B cell (primary cell): Measurements from ENCODE around the gene SCGB2B2. TPM values are rescaled to one million over a fixed set of nuclear protein-coding genes. Genes with fewer than 3 reads are reported as not detected.

Experiments used
- ATAC-seq: fragments of 200-7000 bp; cut with Tn5 transposase; one replicate; pipeline ENCODE4 v1.10.0; 2021; ENCODE audit warnings: low read depth, mild to moderate bottlenecking, moderate number of reproducible peaks, moderate library complexity
- CTCF ChIA-PET: fragments of 350-600 bp; sonication (Branson Sonifier 250); formaldehyde crosslinking; loops from one replicate; lab custom pipeline; 2021; ENCODE audit warnings: antibody characterized with exemption, inconsistent platforms; lab: Charles Lee
- POLR2A ChIA-PET: fragments of 350-600 bp; sonication (Branson Sonifier 250); formaldehyde crosslinking; loops from one replicate; lab custom pipeline; 2021; ENCODE audit warnings: antibody characterized with exemption; lab: Charles Lee
- DNase-seq: peaks from one replicate; pipeline ENCODE4 v3.0.0; 2013
- H2AFZ ChIP-seq: 2 replicates; pipeline ENCODE4 v1.6.1; 2012; ENCODE audit warnings: mild to moderate bottlenecking, low read depth, low read length; ENCODE audit not compliant: insufficient read depth, poor library complexity, severe bottlenecking
- H3K27ac ChIP-seq, 2 donors: 1 replicate in 1 of 2; 2 replicates in 1 of 2; pipeline ENCODE4 v1.5.1; 2012 to 2013; ENCODE audit warnings: low read length in 2 of 2, mild to moderate bottlenecking in 2 of 2, moderate library complexity in 1 of 2
- H3K27me3 ChIP-seq, 4 experiments: fragments of 200-600 bp in 1 of 4; sonication (generic) in 1 of 4; replicated peaks in 1 of 4; 1 replicate in 2 of 4; 2 replicates in 2 of 4; pipeline versions ENCODE4 v1.6.1 to v1.7.0; 2013 to 2016; ENCODE audit warnings: low read length in 3 of 4, mild to moderate bottlenecking in 2 of 4, mixed read lengths in 1 of 4, moderate library complexity in 1 of 4; ENCODE audit not compliant: insufficient read depth in 4 of 4, control insufficient read depth in 3 of 4; ENCODE audit errors: control extremely low read depth in 1 of 4
- H3K36me3 ChIP-seq, 2 experiments: replicated peaks in 1 of 2; 1 replicate in 1 of 2; 2 replicates in 1 of 2; pipeline versions ENCODE4 v1.6.1 to v1.7.1; 2013; ENCODE audit warnings: low read length in 1 of 2; ENCODE audit not compliant: insufficient read depth in 2 of 2, control insufficient read depth in 1 of 2; ENCODE audit errors: control extremely low read depth in 1 of 2, extremely low read depth in 1 of 2
- H3K4me1 ChIP-seq, 2 donors: fragments of 200-600 bp in 1 of 2; sonication (generic) in 1 of 2; 1 replicate in 1 of 2; 2 replicates in 1 of 2; pipeline versions ENCODE4 v1.5.1 to v1.6.1; 2013 to 2017; ENCODE audit warnings: low read length in 2 of 2; ENCODE audit not compliant: control insufficient read depth in 2 of 2, insufficient read depth in 2 of 2
- H3K4me2 ChIP-seq: replicated peaks from 2 replicates; pipeline ENCODE3; 2012; ENCODE audit warnings: mild to moderate bottlenecking, low read depth, low read length; ENCODE audit not compliant: poor library complexity, severe bottlenecking
- H3K4me3 ChIP-seq, 5 experiments: fragments of 200-600 bp in 1 of 5; sonication (generic) in 1 of 5; 1 replicate in 3 of 5; 2 replicates in 2 of 5; pipeline versions ENCODE4 v1.5.1 to v1.7.0; 2011 to 2016; ENCODE audit warnings: low read length in 4 of 5, mild to moderate bottlenecking in 4 of 5, low read depth in 2 of 5, control low read depth in 1 of 5, moderate library complexity in 1 of 5; ENCODE audit not compliant: insufficient read depth in 1 of 5; ENCODE audit errors: control extremely low read depth in 1 of 5, extremely low read depth in 1 of 5
- H3K79me2 ChIP-seq: fragments of 200-600 bp; sonication (generic); one replicate; pipeline ENCODE4 v1.6.0; 2016; ENCODE audit warnings: low read length; ENCODE audit not compliant: control insufficient read depth, insufficient read depth
- H3K9ac ChIP-seq: fragments of 200-600 bp; sonication (generic); 2 replicates; pipeline ENCODE4 v1.6.1; 2017; ENCODE audit warnings: mild to moderate bottlenecking, low read length, moderate library complexity
- H3K9me3 ChIP-seq, 3 donors: one replicate each; pipeline versions ENCODE4 v1.6.1 to v1.7.1; 2013; ENCODE audit warnings: low read length in 2 of 3; ENCODE audit not compliant: control insufficient read depth in 2 of 3, insufficient read depth in 1 of 3; ENCODE audit errors: control extremely low read depth in 1 of 3
- H4K20me1 ChIP-seq: 2 replicates; pipeline ENCODE4 v1.6.0; 2012; ENCODE audit warnings: mild to moderate bottlenecking, low read length; ENCODE audit not compliant: insufficient read depth, control insufficient read depth, poor library complexity, severe bottlenecking
- H3K27ac Mint-ChIP-seq: one replicate; pipeline ENCODE4 v1.8.0; 2021; ENCODE audit warnings: mixed read lengths
- H3K27me3 Mint-ChIP-seq: one replicate; pipeline ENCODE4 v1.8.0; 2021; ENCODE audit warnings: mixed read lengths
- H3K4me1 Mint-ChIP-seq: one replicate; pipeline ENCODE4 v1.8.0; 2021; ENCODE audit warnings: mixed read lengths
- H3K4me3 Mint-ChIP-seq: one replicate; pipeline ENCODE4 v1.8.0; 2021; ENCODE audit warnings: mixed read lengths
- H3K9me3 Mint-ChIP-seq: one replicate; pipeline ENCODE4 v1.8.0; 2022; ENCODE audit warnings: mixed read lengths; ENCODE audit not compliant: insufficient read depth
- EZH2 ChIP-seq: IDR thresholded peaks from 2 replicates; pipeline ENCODE4 v1.6.1; 2012; ENCODE audit warnings: borderline replicate concordance, low read depth, mild to moderate bottlenecking, moderate library complexity, low read length; ENCODE audit not compliant: insufficient read depth, poor library complexity, severe bottlenecking
- WGBS: methylation state at CpG from one replicate; pipeline ENCODE4 v1.1.5; 2013; ENCODE audit warnings: missing lambda C conversion rate; ENCODE audit not compliant: insufficient coverage; 5-methylcytosine and 5-hydroxymethylcytosine counted together
- intact Hi-C: fragments of 100-400 bp; cut with micrococcal nuclease; formaldehyde crosslinking; loops from one replicate; pipeline ENCODE4 v1.10.0; 2022
- polyA plus RNA-seq: library from polyadenylated mRNA; depleted of rRNA; stranded (reverse); fragments of >200 nt; gene quantifications from 2 replicates; pipeline ENCODE4 v1.2.3, GENCODE V29; 2012
- total RNA-seq, 2 donors: library from RNA; stranded (reverse); fragments of 120-200 nt in 1 of 2; gene quantifications; 1 replicate in 1 of 2; 2 replicates in 1 of 2; pipeline versions ENCODE4 v1.2.3 to v1.2.4, GENCODE V29; 2013 to 2022
- TF ChIP-seq, protein P1 (sequence below): fragments of 200-600 bp; IDR thresholded peaks from one replicate; pipeline ENCODE4 v1.8.0; 2022; ENCODE audit warnings: antibody characterized with exemption, mild to moderate bottlenecking

Gene SCGB2B2
- total and polyA plus RNA-seq, 2 donors (not counting 1 experiment from before 2014, with no cell fraction given): 0.21 to 0.91 TPM

DNA sequence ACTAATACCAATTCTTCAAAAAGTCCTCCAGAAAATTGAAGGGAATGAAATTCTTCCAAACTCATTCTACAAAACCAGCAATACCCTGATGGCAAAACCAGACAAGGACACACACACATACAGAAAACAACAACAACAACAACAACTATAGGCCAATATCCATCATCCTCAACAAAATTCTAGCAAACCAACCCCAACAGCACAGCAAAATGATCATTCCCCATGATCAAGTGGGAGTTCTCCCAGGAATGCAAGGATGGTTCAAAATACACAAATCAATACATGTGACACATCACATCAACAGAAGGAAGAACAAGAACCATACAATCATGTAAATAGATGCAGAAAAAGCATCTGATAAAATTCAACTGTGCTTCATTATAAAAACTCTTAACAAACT lies 38.4 kb upstream of the SCGB2B2 start:
- ATAC-seq (no peak), DNase-seq (no peak)
- peaks cover 9% of the 10 kb centered on the region for H3K9me3 Mint-ChIP-seq
- ChIA-PET CTCF (interaction anchor here (1.5 to 9.1 kb wide), 2 partner anchors 75 to 76 kb away, joined by 6 to 111 read pairs; no protein-coding TSS in a partner anchor), POLR2A (no interaction called here)
- Histone ChIP-seq H2AFZ (no peak overlapping the region), H3K4me2 (no peak overlapping the region), H3K27ac (no peak overlapping the region), H3K9me3 (peaks cover 3 to 17% (median 4%) of the 10 kb centered on the region in 3 donors), H3K27me3 (peaks cover 0 to 12% (median 1%) of the 10 kb centered on the region in 4 experiments), H3K9ac (no peak overlapping the region), H3K4me3 (no peak overlapping the region), H3K4me1 (no peaks in the 10 kb centered on the region), H3K36me3 (no peaks in the 10 kb centered on the region), H3K79me2 (no peaks in the 10 kb centered on the region), H4K20me1 (no peaks in the 10 kb centered on the region)
- no peak overlapping the region for H3K27ac Mint-ChIP-seq
- H3K27me3 Mint-ChIP-seq: peaks cover 21% of the 10 kb centered on the region
- H3K4me3 Mint-ChIP-seq: no peak overlapping the region
- TF ChIP-seq, protein P1, sequence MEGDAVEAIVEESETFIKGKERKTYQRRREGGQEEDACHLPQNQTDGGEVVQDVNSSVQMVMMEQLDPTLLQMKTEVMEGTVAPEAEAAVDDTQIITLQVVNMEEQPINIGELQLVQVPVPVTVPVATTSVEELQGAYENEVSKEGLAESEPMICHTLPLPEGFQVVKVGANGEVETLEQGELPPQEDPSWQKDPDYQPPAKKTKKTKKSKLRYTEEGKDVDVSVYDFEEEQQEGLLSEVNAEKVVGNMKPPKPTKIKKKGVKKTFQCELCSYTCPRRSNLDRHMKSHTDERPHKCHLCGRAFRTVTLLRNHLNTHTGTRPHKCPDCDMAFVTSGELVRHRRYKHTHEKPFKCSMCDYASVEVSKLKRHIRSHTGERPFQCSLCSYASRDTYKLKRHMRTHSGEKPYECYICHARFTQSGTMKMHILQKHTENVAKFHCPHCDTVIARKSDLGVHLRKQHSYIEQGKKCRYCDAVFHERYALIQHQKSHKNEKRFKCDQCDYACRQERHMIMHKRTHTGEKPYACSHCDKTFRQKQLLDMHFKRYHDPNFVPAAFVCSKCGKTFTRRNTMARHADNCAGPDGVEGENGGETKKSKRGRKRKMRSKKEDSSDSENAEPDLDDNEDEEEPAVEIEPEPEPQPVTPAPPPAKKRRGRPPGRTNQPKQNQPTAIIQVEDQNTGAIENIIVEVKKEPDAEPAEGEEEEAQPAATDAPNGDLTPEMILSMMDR: no peak
- no peak for TF ChIP-seq EZH2
- no peaks in the 10 kb centered on the region for H3K4me1 Mint-ChIP-seq
- intact Hi-C loops: loop anchor here (10.0 kb wide), 1 partner anchor 1481 kb away; no protein-coding TSS in a partner anchor

GRCh38 chr19:34713262-34713637 lies 36.3 kb upstream of the SCGB2B2 start:
- TF ChIP-seq, protein P1: no peak
- no peak for DNase-seq
- no peak overlapping the region for H3K4me2 ChIP-seq
- H3K4me3 ChIP-seq: no peak overlapping the region
- H3K27me3 ChIP-seq: peaks cover 0 to 12% (median 1%) of the 10 kb centered on the region in 4 experiments
- ChIA-PET CTCF (interaction anchor here (0.6 to 9.1 kb wide), 11 partner anchors 8 to 1297 kb away, joined by 3 to 111 read pairs (median 4); partner anchors contain the start of gene ZNF302), POLR2A (no interaction called here)
- Mint-ChIP-seq H3K27me3 (peaks cover 26% of the 10 kb centered on the region), H3K4me1 (no peaks in the 10 kb centered on the region), H3K9me3 (peaks cover 9% of the 10 kb centered on the region), H3K27ac (no peak overlapping the region), H3K4me3 (no peak overlapping the region)
- no peaks in the 10 kb centered on the region for H3K79me2 ChIP-seq
- no peak overlapping the region for H3K9ac ChIP-seq
- H3K9me3 ChIP-seq: peaks cover 2 to 17% (median 4%) of the 10 kb centered on the region in 3 donors
- H4K20me1 ChIP-seq: no peaks in the 10 kb centered on the region
- no peaks in the 10 kb centered on the region for H3K4me1 ChIP-seq
- 92% methylated on average over 2 of the region's 2 CpGs for WGBS
- intact Hi-C loops: loop anchor here (2.0 to 10.0 kb wide), 2 partner anchors 36 to 1478 kb away; partner anchors contain the start of genes SCGB2B2 and ZNF302
- no peak for ATAC-seq
- no peak overlapping the region for H2AFZ ChIP-seq
- H3K36me3 ChIP-seq: no peaks in the 10 kb centered on the region
- H3K27ac ChIP-seq: no peak overlapping the region
